ENCODE measurements around the gene OR13H1. TPM values are rescaled to one million over a fixed set of nuclear protein-coding genes. Genes with fewer than 3 reads are reported as not detected.

Gene OR13H1
- total RNA-seq, 1 experiment from 2014 or later, result not detected

DNA sequence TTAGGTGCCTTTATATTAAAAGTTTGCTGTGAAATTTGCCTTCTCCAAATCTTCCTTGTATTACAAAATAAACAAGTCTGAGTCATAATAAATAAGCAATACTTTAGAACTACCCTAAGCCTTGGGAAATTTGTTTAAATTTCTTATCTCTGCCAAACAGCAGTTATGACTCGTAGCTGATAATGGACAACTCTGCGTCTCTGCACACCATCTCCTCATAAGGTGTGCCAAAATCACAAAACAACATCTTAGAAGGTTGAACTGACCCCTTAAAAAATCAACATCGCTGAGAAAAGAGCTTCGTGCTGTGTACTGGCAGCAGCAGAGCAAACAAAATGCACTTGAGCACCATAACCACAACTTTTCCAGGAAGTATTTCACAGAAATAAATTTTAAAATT, 22.0 kb downstream of the OR13H1 start:
- H3K79me1 ChIP-seq (ENCODE audit: insufficient read depth, low read depth, low read length, poor library complexity, severe bottlenecking), result no peaks in the 10 kb centered on the region
- no peak overlapping the region for H3K4me3 Mint-ChIP-seq
- no peak for DNase-seq
- H4K5ac ChIP-seq (ENCODE audit: insufficient read length, low read depth, low read length), result no peak overlapping the region
- no peak overlapping the region for H4K8ac ChIP-seq (replicated peaks; ENCODE audit: insufficient read length, low read depth, low read length)
- TF ChIP-seq, protein P1, sequence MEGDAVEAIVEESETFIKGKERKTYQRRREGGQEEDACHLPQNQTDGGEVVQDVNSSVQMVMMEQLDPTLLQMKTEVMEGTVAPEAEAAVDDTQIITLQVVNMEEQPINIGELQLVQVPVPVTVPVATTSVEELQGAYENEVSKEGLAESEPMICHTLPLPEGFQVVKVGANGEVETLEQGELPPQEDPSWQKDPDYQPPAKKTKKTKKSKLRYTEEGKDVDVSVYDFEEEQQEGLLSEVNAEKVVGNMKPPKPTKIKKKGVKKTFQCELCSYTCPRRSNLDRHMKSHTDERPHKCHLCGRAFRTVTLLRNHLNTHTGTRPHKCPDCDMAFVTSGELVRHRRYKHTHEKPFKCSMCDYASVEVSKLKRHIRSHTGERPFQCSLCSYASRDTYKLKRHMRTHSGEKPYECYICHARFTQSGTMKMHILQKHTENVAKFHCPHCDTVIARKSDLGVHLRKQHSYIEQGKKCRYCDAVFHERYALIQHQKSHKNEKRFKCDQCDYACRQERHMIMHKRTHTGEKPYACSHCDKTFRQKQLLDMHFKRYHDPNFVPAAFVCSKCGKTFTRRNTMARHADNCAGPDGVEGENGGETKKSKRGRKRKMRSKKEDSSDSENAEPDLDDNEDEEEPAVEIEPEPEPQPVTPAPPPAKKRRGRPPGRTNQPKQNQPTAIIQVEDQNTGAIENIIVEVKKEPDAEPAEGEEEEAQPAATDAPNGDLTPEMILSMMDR (conservative IDR thresholded peaks at IDR 0.05), result no peak
- no peak overlapping the region for H2BK15ac ChIP-seq (ENCODE audit: low read depth, low read length)
- no peak overlapping the region for H3K4me2 ChIP-seq (ENCODE audit: insufficient read depth, insufficient read length, low read length)
- peaks cover 2% of the 10 kb centered on the region; the same call in 1 of the 2 replicates for H3K79me2 ChIP-seq (ENCODE audit: insufficient read depth, low read length)
- no peaks in the 10 kb centered on the region for H3K27me3 Mint-ChIP-seq (ENCODE audit: low read depth)
- H3K56ac ChIP-seq (ENCODE audit: insufficient read length, low read depth, low read length), result no peak overlapping the region
- no peaks in the 10 kb centered on the region for H3K4me1 ChIP-seq (ENCODE audit: insufficient read depth, low read length)
- no peaks in the 10 kb centered on the region for H3K23me2 ChIP-seq (ENCODE audit: insufficient read length, low read depth, low read length, poor library complexity, severe bottlenecking)
- no peak overlapping the region for H3T11ph ChIP-seq (ENCODE audit: low read length)
- no peaks in the 10 kb centered on the region for H3K4me1 Mint-ChIP-seq
- H3K27ac ChIP-seq (ENCODE audit: insufficient read length, low read depth, low read length), result no peak overlapping the region
- H3K27me3 ChIP-seq (ENCODE audit: insufficient read depth, low read length), result no peaks in the 10 kb centered on the region
- no peaks in the 10 kb centered on the region for H3K9me3 ChIP-seq (ENCODE audit: control insufficient read depth, low read depth, low read length)
- no peak overlapping the region for H2BK12ac ChIP-seq (ENCODE audit: insufficient read length, low read depth, low read length)
- H4K91ac ChIP-seq (ENCODE audit: insufficient read length, low read depth, low read length), result no peak overlapping the region
- no peak overlapping the region for H2AK5ac ChIP-seq (ENCODE audit: insufficient read length, low read length)
- no peaks in the 10 kb centered on the region; a peak in 1 of 7 replicates for H3K36me3 Mint-ChIP-seq (ENCODE audit: insufficient read depth in 1 of 3, low read depth in 3 of 3)
- no peak overlapping the region for H3K9ac ChIP-seq (ENCODE audit: extremely low read depth, insufficient read length, low read length)
- H3K9me3 Mint-ChIP-seq, result no peaks in the 10 kb centered on the region
- no CpG with 5 or more reads among the region's 4 CpGs for WGBS (ENCODE audit: extremely low coverage, insufficient read length, low lambda C conversion rate)
- H4K20me1 ChIP-seq (ENCODE audit: control insufficient read depth, insufficient read depth, insufficient read length), result no peaks in the 10 kb centered on the region
- H2AFZ ChIP-seq (ENCODE audit: low read length), result no peak overlapping the region
- H2BK120ac ChIP-seq (ENCODE audit: low read depth, low read length, poor library complexity, severe bottlenecking), result no peak overlapping the region
- no peak overlapping the region for H2BK5ac ChIP-seq (ENCODE audit: insufficient read length, low read length)
- no peak overlapping the region for H3K27ac Mint-ChIP-seq
- H3K18ac ChIP-seq (ENCODE audit: insufficient read length, low read depth, low read length), result no peak overlapping the region
- H3K4ac ChIP-seq (ENCODE audit: low read depth, low read length), result no peak overlapping the region
- no peak overlapping the region for H3K23ac ChIP-seq (ENCODE audit: insufficient read length, low read depth, low read length)
- H3K14ac ChIP-seq (ENCODE audit: insufficient read depth, low read length), result no peak overlapping the region
- H2BK20ac ChIP-seq (ENCODE audit: low read depth, low read length, poor library complexity, severe bottlenecking), result no peak overlapping the region
